Neural progenitor cell (in vitro differentiated cells): ENCODE data around the gene ARL15.

ENCODE experiments used
- CTCF ChIP-seq: fragments of 200-600 bp; sonication (generic); IDR thresholded peaks from 2 replicates; pipeline ENCODE4 v1.5.1; 2017; ENCODE audit warnings: antibody characterized with exemption, mild to moderate bottlenecking
- EZH2 ChIP-seq: fragments of 200-600 bp; sonication (generic); IDR thresholded peaks from 2 replicates; pipeline ENCODE4 v1.6.1; 2017; ENCODE audit warnings: antibody characterized with exemption, mild to moderate bottlenecking, moderate library complexity

- TF ChIP-seq CTCF = no peak
- TF ChIP-seq EZH2 = no peak
Measured at GRCh38 chr5:53882676-53883031, 427.7 kb downstream of the ARL15 start.
